H1 (cell line): ENCODE measurements around the gene KCNIP3. TPM values are rescaled to one million over a fixed set of nuclear protein-coding genes. Genes with fewer than 3 reads are reported as not detected.

Experiments used
- ATF2 ChIP-seq: IDR thresholded peaks from 2 replicates; pipeline ENCODE4 v1.6.1; 2012; ENCODE audit warnings: low read length, inconsistent platforms
- CHD7 ChIP-seq: fragments of 300-600 bp; sonication (generic); IDR thresholded peaks from 2 replicates; pipeline ENCODE4 v1.7.1; 2012; ENCODE audit warnings: low read length, moderate library complexity, mild to moderate bottlenecking, inconsistent platforms; ENCODE audit not compliant: insufficient replicate concordance
- GTF2F1 ChIP-seq: IDR thresholded peaks from 2 replicates; pipeline ENCODE4 v1.6.1; 2012; ENCODE audit warnings: low read depth, low read length, improper control_type of control experiment, borderline replicate concordance
- HDAC6 ChIP-seq: IDR thresholded peaks from one replicate; pipeline ENCODE4 v1.7.1; 2012; ENCODE audit warnings: low read depth, mild to moderate bottlenecking, inconsistent platforms, low read length, moderate library complexity
- KDM4A ChIP-seq: IDR thresholded peaks from one replicate; pipeline ENCODE4 v1.7.1; 2012; ENCODE audit warnings: low read depth, mild to moderate bottlenecking, moderate library complexity, low read length, inconsistent platforms; ENCODE audit not compliant: severe bottlenecking
- MAX ChIP-seq: IDR thresholded peaks from 2 replicates; pipeline ENCODE4 v1.6.1; 2012; ENCODE audit warnings: inconsistent platforms
- NANOG ChIP-seq: IDR thresholded peaks from 2 replicates; pipeline ENCODE4 v1.6.1; 2011; ENCODE audit warnings: low read length, low read depth, mild to moderate bottlenecking, inconsistent platforms; ENCODE audit not compliant: insufficient read depth, poor library complexity, severe bottlenecking
- NRF1 ChIP-seq: IDR thresholded peaks from 2 replicates; pipeline ENCODE4 v1.6.1; 2011; ENCODE audit warnings: mild to moderate bottlenecking, low read depth, low read length, improper control_type of control experiment
- TCF12 ChIP-seq: IDR thresholded peaks from 2 replicates; pipeline ENCODE4 v1.6.1; 2011; ENCODE audit warnings: low read depth, mild to moderate bottlenecking, low read length
- polyA plus RNA-seq, 7 experiments: library from polyadenylated mRNA; depleted of rRNA in 3 of 7; stranded (reverse) in 5 of 7; unstranded in 2 of 7; fragments of >200 nt in 5 of 7; fragments of 200-250 nt in 2 of 7; gene quantifications; 1 replicate in 5 of 7; 2 replicates in 1 of 7; 4 replicates in 1 of 7; pipeline versions ENCODE4 v1.2.1 to v1.2.3, GENCODE V29; 2011 to 2013; ENCODE audit warnings: missing spikeins in 2 of 7, mixed read lengths in 2 of 7
- total RNA-seq: library from RNA; stranded (reverse); fragmentation: NEBNext Ultra II Directional; extraction: Animal tissue kit (Norgen Biotek cat#: 25700); gene quantifications from 2 replicates; pipeline ENCODE4 v1.2.1, GENCODE V29; 2021

Gene KCNIP3
- total and polyA plus RNA-seq, 2 of the 8 experiments (the other 6 are each of a cell fraction or from before 2014, with no cell fraction given) = 0.33 to 1.9 TPM

- TF ChIP-seq CHD7 = no peak
- no peak for TF ChIP-seq MAX
- TF ChIP-seq KDM4A = no peak
- TF ChIP-seq TCF12 = no peak
- no peak for TF ChIP-seq NRF1
- TF ChIP-seq GTF2F1 = no peak
- no peak for TF ChIP-seq NANOG
- no peak for TF ChIP-seq ATF2
- no peak for TF ChIP-seq HDAC6
These were observed 91.0 kb downstream of the KCNIP3 start (continued) for GRCh38 chr2:95388091-95388692.
